ENCODE results near the gene ZBTB16. TPM values are rescaled to one million over a fixed set of nuclear protein-coding genes. Genes with fewer than 3 reads are reported as not detected.

The ZBTB16 gene
- total RNA-seq, 1 experiment from 2014 or later = 0.44 TPM

DNA sequence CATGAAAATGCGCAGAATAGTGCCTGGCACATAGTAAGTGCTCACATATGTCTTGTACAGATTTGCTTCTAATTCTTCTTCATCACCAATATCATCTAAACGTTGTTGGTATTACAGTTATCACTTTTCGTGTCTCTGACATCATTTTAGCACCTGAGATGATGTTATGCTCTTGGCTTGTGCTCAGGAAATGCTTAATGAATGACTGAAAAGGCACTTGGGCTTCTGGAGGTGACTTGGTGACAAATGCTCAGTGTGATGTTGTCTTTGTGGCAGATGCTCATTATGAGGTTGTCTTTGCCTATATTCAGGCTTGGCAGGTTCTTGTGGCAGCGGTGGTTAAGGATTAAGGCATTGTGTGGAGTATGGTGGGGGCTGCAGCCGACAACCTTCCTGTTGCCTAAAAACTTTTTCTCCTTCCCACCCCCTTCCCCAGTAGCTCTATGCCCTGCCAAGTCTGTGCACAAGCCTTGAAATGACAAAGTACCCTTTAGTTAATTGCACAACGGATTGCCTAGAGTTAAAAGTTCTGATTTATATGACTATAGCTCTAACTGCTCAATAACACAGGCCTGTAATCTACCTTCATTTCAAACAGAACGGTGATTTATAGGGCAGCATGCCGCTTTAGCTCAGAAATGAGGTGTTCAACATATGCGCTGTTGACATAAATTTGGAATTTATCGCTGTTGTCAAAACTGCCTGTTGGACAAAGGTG lies 82.5 kb downstream of the ZBTB16 start:
- ChIA-PET CTCF (no interaction called here), POLR2A (ENCODE audit: unreplicated experiment) (interaction anchor here (0.6 kb wide), 1 partner anchor 682 kb away, joined by 4 read pairs; no protein-coding TSS in a partner anchor)
- Histone ChIP-seq H3K79me2 (ENCODE audit: low read depth) (no peaks in the 10 kb centered on the region), H3K4me3 (no peak overlapping the region), H3K9me2 (ENCODE audit: insufficient read depth) (no peaks in the 10 kb centered on the region), H3K9me3 (ENCODE audit: insufficient read depth, low read depth) (no peaks in the 10 kb centered on the region), H3K27ac (no peak overlapping the region), H2AFZ (no peak overlapping the region), H4K20me1 (ENCODE audit: insufficient read depth) (no peaks in the 10 kb centered on the region), H3F3A (ENCODE audit: insufficient read depth, low read depth) (no peaks in the 10 kb centered on the region), H3K4me2 (no peak overlapping the region), H3K27me3 (ENCODE audit: insufficient read depth, low read depth) (peaks cover 98% of the 10 kb centered on the region), H3K4me1 (replicated peaks; ENCODE audit: insufficient read depth) (no peaks in the 10 kb centered on the region), H3K36me3 (ENCODE audit: low read depth) (no peaks in the 10 kb centered on the region)
- TF ChIP-seq, protein P1, sequence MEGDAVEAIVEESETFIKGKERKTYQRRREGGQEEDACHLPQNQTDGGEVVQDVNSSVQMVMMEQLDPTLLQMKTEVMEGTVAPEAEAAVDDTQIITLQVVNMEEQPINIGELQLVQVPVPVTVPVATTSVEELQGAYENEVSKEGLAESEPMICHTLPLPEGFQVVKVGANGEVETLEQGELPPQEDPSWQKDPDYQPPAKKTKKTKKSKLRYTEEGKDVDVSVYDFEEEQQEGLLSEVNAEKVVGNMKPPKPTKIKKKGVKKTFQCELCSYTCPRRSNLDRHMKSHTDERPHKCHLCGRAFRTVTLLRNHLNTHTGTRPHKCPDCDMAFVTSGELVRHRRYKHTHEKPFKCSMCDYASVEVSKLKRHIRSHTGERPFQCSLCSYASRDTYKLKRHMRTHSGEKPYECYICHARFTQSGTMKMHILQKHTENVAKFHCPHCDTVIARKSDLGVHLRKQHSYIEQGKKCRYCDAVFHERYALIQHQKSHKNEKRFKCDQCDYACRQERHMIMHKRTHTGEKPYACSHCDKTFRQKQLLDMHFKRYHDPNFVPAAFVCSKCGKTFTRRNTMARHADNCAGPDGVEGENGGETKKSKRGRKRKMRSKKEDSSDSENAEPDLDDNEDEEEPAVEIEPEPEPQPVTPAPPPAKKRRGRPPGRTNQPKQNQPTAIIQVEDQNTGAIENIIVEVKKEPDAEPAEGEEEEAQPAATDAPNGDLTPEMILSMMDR (conservative IDR thresholded peaks at IDR 0.05) = no peak
- intact Hi-C loops (cut with micrococcal nuclease; ENCODE audit: unreplicated experiment) = no loop called here
- no peak for DNase-seq
- no TSS peak for BruUV-seq (replicated peaks)

DNA sequence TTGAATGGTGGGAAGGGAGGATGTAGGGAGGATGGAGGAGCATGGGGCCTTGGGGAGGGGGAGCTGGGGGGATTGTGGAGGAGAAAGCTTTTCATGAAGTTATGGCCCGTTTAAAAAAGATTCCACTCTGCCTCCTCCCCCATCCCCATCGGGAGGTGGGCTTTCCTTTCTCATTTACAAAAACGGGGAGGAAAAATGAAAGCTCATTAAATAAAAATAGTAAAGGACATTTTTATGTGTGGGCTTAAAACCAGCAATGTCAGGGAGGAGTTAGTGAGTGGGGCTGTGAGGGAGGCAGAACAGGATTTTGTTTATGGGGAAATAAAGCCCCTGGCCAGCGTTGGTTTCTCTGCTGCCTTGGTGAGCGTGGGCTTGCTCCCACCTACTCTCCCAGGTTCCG lies 83.2 kb downstream of the ZBTB16 start:
- no peak for TF ChIP-seq EZH2 (IDR thresholded peaks at IDR 0.05; ENCODE audit: low read depth)
- TF ChIP-seq, protein P1 (conservative IDR thresholded peaks at IDR 0.05) = no peak
- H3K4me2 ChIP-seq = no peak overlapping the region
- intact Hi-C loops (cut with micrococcal nuclease; ENCODE audit: unreplicated experiment) = no loop called here
- ChIA-PET CTCF (no interaction called here), POLR2A (ENCODE audit: unreplicated experiment) (no interaction called here)
- no peaks in the 10 kb centered on the region for H3F3A ChIP-seq (ENCODE audit: insufficient read depth, low read depth)
- no peaks in the 10 kb centered on the region for H3K9me3 ChIP-seq (ENCODE audit: insufficient read depth, low read depth)
- peaks cover 98% of the 10 kb centered on the region for H3K27me3 ChIP-seq (ENCODE audit: insufficient read depth, low read depth)
- no peaks in the 10 kb centered on the region for H4K20me1 ChIP-seq (ENCODE audit: insufficient read depth)
- H3K79me2 ChIP-seq (ENCODE audit: low read depth) = no peaks in the 10 kb centered on the region
- DNase-seq = no peak
- H3K36me3 ChIP-seq (ENCODE audit: low read depth) = no peaks in the 10 kb centered on the region
- no peak overlapping the region for H2AFZ ChIP-seq
- H3K4me3 ChIP-seq = no peak overlapping the region
- no peaks in the 10 kb centered on the region for H3K9me2 ChIP-seq (ENCODE audit: insufficient read depth)
- no peak overlapping the region for H3K27ac ChIP-seq
- no TSS peak for BruUV-seq (replicated peaks)
- no peaks in the 10 kb centered on the region for H3K4me1 ChIP-seq (replicated peaks; ENCODE audit: insufficient read depth)

GRCh38 chr11:114145166-114145775 lies 85.8 kb downstream of the ZBTB16 start:
- intact Hi-C loops (cut with micrococcal nuclease; ENCODE audit: unreplicated experiment) = no loop called here
- Histone ChIP-seq H3K27ac (no peak overlapping the region), H3F3A (ENCODE audit: insufficient read depth, low read depth) (no peaks in the 10 kb centered on the region), H3K4me2 (no peak overlapping the region), H3K9me2 (ENCODE audit: insufficient read depth) (no peaks in the 10 kb centered on the region), H3K9me3 (ENCODE audit: insufficient read depth, low read depth) (no peaks in the 10 kb centered on the region), H4K20me1 (ENCODE audit: insufficient read depth) (no peaks in the 10 kb centered on the region), H3K4me3 (no peak overlapping the region), H3K79me2 (ENCODE audit: low read depth) (no peaks in the 10 kb centered on the region), H2AFZ (no peak overlapping the region), H3K36me3 (ENCODE audit: low read depth) (no peaks in the 10 kb centered on the region), H3K27me3 (ENCODE audit: insufficient read depth, low read depth) (peaks cover 96% of the 10 kb centered on the region), H3K4me1 (replicated peaks; ENCODE audit: insufficient read depth) (no peaks in the 10 kb centered on the region)
- no TSS peak for BruUV-seq (replicated peaks)
- no peak for TF ChIP-seq EZH2 (IDR thresholded peaks at IDR 0.05; ENCODE audit: low read depth)
- TF ChIP-seq, protein P1 (conservative IDR thresholded peaks at IDR 0.05) = no peak
- ChIA-PET CTCF (no interaction called here), POLR2A (ENCODE audit: unreplicated experiment) (no interaction called here)
- DNase-seq = no peak
